HG03159 (cell line): ENCODE results near the gene STAM.

Experiments
- ATAC-seq: cut with Tn5 transposase; IDR thresholded peaks from one replicate; pipeline ENCODE4 v1.9.1; 2021; ENCODE audit warnings: mild to moderate bottlenecking, moderate library complexity; ENCODE audit not compliant: unreplicated experiment

The STAM gene

DNA sequence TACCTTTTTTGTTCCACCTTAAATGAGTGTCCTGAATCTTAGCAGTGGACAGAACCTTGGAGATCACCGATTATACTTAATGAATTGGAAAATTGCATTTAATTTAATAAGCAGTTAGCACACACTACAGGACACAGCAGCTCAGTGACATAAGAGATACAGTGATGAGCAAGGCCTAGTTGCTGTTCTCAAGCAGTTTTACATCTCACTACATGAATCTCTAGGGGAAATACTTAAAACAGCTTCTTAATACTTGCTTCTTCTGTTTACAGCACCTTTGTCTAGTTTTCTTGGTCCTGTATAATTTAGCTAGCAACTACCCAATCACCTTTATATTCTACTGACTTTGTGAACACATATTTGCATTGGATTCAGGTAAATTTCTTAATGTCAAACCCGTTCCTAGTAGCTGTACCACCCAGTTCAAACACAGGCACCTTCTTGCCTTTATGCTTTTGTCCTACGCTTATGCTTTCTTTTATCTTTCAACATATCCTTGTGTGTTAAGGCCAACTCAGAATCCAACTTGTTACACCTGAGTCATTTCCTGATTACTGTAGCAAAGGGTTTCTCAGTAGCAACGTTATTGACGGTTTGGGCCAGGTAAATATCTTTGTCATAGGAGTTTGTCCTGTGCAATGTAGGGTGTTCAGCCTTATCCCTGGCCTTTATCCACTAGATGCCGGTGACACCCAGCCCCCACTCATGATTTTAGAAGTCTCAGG lies 1.8 kb downstream of the STAM start:
- ATAC-seq: no peak

DNA sequence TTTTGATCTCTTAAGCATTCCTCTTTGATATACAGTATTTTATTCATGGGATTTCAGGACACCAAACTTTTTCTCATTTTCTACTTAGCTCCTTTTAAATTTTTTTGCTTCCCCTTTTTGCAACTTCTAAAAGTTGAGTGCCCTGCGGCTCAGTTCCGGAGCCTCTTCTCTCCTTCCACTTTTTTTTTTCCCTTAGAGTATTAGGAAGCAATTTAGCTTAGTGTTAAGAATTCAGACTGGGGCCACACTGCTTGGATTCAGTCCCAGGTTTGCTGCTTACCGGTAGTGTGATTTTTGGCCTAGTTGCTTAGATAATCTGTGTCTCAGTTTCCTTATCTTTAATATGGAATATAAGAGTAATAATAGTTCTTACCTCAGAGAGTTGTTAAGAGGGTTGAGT lies 3.4 kb downstream of the STAM start:
- ATAC-seq: no peak

DNA sequence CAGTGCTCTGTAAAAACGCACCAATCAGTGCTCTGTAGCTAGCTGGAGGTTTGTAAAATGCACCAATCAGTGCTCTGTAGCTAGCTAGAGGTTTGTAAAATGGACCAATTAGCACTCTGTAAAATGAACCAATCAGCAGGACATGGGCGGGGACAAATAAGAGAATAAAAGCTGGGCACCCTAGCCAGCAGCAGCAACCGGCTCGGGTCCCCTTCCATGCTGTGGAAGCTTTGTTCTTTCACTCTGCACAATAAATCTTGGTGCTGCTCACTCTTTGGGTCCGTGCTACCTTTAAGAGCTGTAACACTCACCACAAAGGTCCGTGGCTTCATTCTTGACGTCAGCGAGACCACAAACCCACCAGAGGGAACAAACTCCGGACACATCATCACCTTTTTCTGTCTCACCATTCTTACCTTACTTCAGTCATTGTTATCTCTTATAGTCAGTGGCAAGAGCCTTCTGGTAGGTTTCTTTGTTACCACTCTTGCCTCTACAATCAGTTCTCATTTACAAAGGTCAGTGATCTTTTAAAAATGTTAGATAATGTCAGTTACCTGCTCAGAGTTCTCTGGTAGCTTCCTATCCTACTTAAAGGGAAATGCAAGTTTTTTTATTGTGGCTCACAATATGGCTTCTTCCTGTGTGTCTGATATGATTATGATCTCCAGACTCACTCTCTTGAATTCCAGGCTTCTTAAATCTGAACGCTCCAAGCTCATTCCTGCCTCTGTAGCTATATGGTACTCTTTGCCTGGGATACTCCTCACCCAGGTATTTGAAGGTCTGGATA lies 4.5 kb downstream of the STAM start:
- ATAC-seq: no peak

DNA sequence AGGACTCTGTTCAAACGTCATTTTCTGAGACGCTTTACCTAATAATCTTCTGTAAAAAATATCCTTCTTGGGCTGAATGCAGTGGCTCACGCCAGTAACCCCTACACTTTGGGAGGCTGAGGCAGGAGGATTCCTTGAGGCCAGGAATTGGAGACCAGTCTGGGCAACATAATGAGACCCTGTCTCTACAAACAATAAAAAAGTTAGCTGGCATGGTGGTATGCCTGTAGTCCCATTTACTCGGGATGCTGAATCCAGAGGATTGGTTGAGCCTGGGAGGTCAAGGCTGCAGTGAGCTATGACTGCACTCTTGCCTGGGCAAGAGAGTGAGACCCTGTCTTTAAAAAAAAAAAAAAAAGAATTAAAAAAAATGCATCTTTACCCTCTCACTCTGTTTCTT lies 5.1 kb downstream of the STAM start:
- no peak for ATAC-seq

DNA sequence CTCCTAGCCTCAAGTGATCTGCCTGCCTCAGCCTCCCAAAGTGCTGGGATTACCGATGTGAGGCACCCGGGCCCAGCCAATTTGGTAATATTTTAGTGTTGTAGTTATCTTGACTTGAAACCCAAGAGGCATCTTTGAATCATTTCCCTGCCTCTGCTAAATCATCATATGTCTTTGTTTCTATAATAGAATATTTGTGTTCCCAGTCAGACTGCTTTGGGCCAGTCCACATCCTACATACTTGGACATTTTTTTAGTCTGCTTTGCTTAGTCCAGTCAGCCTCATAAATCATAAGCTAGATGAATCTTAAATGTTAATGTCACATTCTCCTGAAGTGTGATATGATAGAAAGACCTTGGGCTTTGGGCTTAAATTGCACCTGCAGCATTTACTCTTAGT lies 5.9 kb downstream of the STAM start:
- ATAC-seq: no peak

DNA sequence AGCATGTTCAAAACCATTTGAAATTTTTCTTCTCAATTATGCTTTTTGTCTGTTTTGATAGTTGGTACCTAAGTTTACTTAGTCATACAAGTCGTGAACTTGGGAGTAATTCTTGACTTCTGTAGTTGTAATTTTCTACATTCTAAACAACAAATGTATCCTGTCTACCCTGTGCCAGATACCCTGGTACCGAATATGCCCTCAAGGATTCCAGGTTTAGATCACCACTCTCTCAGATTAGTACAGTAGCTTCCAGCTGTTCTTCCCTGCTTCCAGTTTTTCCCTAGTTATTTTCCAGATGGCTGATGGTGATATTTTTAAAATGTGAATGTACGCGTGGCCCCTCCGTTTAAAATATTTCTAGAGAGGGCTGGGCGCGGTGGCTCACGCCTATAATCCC lies 6.5 kb downstream of the STAM start:
- ATAC-seq: no peak

DNA sequence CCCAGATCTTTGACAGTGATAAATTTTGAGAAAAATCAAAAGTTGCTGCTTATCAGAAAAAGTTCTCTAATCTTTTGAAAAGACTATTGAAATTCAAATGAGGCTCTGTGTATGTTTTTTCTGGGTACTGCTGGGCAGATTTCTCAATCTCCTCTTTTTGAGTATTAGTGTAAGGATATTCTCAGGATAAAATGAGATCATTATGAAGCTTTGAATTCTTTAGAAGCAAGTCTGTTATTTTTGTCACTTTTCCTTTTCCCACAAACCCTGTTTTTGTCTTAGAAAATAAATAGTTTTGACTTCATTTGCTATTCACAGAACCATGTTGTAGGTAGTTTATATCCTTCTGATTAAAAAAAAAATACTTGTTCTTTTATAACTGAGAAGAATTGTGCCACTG lies 7.9 kb downstream of the STAM start:
- no peak for ATAC-seq

DNA sequence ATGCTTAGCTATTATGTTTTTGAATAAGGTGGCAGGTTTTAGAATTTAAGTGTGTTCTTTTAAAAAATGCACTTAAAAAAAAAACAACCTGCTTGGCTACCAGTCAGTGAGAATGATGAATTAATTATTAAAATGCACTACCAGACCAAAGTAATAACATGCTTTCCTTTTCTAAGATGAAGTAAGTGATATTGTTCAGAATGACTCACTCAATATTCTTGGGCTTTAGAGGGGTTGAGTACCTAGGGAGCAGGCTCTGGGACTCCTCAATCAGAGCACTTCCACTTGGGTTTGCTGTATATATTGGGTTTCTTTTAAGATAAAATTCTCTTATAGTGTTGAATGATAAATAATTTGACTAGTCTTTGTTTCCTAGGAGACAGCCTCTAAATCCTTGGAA lies 8.6 kb downstream of the STAM start:
- no peak for ATAC-seq

DNA sequence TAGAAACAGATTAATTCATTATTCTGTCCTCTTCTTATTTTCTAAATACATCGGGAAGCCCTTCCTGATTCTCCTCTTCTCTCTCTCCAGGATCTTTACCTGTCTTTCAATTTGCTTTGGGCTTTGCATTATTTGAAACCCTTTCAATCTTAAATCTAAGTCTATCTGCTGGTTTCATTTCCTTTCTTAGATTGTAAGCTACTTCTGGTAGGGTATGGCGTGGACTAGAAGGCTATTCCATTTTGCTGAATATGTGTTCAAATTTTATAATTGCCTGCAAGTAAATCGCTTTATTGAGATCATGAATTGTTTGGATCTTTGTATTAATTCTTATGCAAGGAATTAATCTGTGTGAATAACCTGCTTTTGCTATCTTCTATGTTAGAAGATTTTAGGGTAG lies 11.1 kb downstream of the STAM start:
- peak; percentile 26 for ATAC-seq

DNA sequence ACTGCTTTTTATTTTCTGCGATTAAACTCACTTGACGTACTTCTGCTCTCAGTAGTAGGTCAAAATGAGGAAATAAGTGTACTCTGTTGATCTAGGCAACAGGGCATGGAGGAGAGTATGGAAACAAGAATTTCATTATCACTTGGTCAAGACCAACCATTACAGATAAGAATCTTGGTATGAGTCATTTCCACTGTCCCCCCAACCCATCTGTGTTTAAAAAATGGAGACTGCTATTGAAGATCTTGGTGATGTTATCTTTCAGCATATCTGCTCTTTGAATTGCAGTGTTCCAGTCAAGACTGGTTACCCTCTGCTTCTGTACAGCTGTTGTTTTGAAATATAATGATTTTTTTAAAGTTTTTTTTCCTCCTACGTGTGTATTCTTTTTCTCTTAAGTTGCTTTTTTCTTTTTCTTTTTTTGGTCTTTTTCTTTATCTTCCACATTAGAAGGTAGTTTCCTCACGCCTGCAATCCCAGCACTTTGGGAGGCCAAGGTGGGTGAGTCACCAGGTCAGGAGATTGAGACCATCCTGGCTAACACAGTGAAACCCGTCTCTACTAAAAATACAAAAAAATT lies 11.7 kb downstream of the STAM start:
- ATAC-seq: peak; percentile 94

DNA sequence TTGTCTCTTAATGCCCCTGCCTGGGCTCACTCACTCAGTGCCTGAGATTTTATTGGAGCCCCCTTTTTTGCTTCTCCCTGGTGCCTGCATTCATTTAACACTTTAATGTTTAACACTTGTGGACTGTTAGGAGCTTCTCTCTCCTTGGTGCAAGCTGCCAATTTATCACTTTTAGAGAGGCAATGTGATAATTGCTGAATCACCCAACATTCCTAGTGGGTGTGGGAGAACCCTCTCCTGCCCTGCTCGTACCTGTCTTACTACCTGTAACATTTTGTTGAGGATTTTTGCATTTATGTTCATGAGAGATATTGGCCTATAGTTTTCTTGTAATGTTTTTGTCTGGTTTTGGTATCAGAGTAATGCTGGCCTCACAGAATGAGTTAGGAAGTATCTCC lies 13.2 kb downstream of the STAM start:
- ATAC-seq: no peak

DNA sequence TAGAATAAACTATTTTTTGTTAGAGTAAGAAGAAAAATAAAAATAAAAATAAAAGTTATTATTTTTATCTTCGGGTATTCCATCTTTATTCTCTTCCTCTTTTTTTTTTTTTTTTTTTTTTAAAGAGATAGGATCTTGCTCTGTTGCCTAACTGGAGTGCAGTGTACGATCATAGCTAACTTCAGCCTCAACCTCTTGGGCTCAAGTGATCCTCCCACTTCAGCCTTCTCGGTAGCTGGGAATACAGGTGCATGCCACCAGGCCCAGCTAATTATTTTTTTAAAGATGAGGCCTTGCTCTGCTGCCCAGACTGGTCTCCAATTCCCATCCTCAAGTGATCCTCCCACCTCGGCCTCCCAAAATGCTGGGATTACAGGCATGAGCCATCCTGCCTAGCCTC lies 15.4 kb downstream of the STAM start:
- no peak for ATAC-seq

DNA sequence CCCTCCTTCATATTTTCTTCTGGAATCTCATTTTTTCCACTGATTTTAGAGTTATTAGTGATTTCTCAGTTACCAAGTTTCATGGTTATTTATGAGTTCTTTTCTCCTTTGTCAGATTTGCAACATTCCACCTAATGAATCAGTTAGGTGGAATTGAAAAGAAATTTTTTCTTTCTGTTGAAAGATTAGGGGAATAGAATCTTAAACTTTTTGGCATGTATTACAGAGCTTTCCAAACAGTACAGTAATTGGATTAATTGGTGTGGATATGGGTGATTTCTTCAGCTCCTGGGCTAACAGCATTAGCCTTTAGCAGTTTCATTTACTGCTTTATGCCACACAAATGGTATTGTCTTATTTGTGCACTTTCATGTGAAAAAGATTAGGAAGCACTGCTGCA lies 17.0 kb downstream of the STAM start:
- ATAC-seq: no peak

DNA sequence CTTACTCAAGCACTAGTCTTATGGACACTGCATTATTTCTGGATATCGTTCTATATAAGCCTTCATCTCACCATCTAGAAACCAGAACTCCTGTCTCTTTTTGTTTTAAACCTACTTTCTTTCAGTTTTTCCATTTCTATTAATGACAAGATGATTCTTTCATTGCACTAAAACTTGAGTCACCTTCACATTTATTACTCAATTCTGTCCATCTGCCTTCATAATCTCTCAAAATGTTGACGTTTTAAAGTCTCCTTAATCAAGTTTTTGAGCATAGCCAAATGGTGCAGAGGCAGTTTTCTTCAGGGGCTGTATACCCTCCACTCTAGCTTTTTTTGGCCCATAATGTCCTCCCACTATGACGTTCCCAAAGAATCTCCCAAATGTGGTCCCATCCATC lies 17.6 kb downstream of the STAM start:
- no peak for ATAC-seq

DNA sequence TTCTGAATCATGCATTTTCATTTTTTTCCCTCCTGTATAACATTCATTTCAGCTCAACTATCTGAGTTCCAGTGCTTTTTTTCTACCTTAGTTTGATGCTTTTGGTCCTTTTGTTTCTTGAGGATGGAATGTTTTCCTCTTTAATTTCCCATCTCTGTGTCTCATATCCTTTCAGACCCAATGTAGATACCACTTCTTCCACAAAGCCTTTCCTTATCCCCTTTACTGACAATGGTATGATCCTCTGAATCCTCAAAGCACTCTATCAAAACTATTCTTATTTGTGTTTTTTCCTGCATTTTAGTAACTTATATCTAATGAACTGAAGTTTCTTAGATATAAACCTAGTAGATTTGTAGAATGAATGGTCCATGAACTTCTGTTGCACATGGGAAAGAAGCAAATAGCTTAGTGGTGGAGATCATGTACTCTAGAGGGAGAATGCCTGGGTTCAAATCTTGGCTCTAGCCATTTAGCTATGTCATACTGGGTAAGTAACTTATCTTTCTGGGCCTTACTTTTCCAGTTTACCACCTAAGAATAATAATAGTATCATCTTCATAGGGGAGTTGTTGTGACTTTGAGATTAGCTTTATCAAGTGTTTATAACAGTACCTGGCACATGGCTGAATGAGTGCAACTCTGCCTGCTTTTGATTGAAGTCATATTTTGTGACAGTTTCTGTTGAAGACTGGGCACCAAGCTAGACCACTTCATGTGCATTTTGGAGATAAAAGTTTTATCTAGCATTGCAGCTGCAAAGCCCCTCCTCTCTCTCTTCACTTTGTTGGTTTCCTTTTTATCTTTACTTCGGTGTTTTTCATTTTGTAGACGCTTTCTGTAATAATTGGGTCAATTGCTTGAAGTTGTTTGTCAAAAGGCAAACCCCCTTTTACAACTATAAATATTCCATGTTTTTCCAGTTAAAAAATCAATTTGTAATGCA lies 18.5 kb downstream of the STAM start:
- ATAC-seq: no peak

DNA sequence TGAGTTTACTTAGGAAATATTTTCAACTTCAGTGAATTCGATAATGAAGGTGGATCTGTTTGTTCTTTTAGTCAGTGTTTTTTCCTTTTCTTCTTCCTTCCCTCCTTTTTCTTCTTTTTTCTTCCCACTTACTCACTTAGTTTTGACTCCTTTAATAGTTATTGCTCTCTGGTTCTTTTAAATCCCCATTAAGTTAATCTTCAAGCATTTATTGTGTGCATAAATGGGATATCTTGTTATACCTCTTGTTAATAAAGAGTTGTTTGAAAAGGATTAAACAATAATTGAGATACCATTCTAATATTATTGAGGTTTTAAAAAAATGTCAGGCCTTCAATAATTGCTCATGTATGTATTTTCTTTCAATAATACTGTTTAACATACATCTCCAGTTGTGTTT lies 19.5 kb downstream of the STAM start:
- no peak for ATAC-seq

DNA sequence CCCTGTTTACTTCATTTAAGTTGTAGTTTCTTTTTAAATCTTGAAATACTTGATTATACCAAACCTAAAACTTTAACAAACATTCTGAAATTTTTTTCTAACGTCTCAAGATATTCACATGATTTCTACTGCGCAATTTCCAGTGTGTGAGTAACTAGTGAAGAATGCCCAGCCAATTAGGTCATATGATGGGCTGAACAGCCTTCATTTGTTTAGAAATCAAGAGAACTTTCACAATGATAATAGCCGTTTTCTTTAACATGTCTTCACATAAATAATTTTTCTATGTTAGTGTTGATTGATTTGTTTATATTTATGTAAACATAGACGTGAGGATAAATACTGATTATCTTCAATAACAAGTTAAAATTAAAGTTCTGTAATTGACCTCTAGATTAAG lies 21.8 kb downstream of the STAM start:
- ATAC-seq: no peak

DNA sequence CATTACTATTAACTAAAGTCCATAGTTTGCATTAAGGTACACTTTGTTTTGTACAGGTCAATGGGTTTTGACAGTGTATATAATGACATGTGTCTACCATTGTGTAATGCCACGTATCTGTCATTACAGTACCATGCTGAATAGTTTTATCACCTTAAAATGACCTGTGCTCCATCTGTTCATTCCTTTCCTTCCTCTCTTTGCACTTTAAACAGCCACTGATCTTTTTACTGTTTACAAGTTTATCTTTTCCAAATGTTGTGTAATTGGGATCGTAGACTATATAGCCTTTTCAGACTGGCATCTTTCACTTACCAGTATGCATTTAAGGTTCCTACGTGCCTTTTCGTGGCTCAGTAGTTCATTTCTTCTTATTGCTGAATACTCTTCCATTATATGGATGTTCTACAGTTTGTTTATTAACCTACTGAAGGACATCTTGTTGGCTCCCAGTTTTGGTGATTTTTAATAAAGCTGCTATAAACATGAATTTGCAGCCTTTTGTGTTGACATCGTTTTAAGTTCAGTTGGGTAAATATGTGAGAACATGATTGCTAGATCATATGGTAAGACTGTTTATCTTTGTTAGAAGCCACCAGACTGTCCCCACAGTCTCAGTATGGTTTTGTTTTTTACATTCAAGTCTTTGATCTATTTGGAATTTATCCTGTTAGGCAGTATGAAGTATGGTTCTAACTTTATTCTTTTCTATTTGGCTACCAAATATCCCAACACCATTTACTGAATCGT lies 24.7 kb downstream of the STAM start:
- ATAC-seq: peak; percentile 16

DNA sequence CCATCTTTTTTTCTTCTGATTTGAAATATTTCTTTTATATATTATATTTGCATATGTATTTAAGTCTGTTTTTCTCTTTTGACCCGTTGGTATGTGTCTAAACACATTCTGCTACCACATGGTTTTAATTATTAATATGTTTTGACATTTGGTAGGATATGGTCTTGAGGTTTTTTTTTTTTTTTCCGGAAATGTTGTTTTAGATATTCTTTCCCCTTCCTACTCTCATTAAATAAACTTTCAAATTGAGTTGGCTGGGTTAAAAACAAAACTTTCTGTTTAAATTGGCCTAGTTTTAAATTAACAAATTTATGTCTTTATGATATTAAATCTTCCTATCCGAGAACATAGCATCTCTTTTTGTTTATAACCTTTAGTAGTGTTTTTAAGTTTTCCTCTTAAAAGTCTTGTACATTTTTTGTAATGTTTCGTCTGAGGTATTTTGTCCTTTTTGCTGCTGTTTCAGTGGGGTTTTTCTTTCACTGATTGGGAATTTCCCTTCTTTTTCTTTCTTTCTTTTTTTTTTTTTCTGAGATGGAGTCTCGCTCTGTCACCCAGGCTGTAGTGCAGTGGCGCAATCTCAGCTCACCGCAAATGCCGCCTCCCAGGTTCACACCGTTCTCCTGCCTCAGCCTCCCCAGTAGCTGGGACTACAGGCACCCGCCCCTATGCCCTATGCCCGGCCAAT lies 25.4 kb downstream of the STAM start:
- ATAC-seq: peak; percentile 63

DNA sequence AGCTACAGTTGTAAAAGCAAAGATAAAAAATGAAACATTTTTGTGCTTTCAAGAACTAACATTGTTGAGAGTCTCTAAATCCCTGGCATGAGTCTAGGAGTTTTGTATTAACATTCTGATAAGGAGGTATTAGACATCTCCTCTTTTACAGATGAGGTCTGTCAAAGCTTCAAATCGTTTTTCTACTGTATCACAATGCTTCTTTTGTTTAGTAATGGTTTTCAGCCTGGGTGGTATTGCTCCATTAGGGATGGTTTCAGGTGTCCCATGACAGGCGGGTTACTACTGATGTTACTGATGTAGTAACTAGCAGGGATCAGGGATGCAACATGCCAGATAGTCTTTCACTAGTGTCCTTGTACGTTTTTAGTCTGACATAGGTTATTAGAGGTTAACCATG lies 27.4 kb downstream of the STAM start:
- no peak for ATAC-seq
